Activated gamma-delta T cell treated with Interleukin-2 at 50 U/mL for 16 hours (primary cell): ENCODE measurements around the gene SLAIN2.
"Not testable (repeated sequence)": the region's sequence is repeated elsewhere in the genome, so short reads cannot be mapped to it uniquely, and the experiment has no call there.

ENCODE experiments used
- DNase-seq: peaks from one replicate; pipeline ENCODE4 v3.0.0-alpha.2; 2020

Gene SLAIN2

DNA sequence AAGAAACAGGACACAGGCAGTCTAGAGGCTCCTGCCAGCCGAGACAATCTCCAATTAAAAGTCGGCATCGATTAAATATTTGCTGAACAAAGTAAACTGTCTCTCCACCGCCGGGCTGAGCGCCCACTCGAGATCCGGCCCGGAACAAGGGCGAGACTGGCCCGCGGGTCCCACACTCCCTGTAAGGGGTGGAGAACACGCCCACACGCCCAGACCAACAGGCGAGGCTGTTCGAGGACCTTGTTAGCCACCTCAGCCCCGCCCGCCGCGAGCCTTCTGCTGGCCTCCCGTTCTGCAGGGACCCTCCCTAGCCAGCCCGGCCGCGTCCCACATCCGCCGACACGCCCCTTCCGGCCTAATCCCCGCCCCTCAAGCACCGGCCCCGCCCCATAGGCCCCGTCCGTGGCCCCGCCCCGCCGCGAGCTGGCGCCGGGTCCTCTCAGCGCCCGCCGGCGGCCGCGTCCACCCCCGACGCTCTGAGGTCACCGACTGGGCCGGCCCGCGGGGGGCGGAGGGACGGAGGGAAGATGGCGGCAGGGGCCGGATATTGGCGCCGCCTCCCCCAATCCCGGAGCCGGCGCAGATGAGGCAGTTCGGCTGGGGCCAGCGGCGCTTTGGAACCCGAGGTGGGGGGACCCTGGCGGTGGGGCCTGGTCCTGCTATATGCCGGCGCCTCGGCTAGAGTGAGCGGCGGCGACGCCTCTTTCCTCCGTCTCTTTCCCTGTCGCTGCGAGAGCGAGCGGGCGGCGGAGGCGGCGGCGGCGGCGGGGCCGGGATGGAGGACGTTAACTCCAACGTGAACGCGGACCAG is at the start of gene SLAIN2:
Gene SLAIN2, plus strand, starts transcription at position 565 of the 811 bp plus-strand sequence. Its CDS starts 211 bp downstream, at position 776.
- peak; percentile 98 for DNase-seq

DNA sequence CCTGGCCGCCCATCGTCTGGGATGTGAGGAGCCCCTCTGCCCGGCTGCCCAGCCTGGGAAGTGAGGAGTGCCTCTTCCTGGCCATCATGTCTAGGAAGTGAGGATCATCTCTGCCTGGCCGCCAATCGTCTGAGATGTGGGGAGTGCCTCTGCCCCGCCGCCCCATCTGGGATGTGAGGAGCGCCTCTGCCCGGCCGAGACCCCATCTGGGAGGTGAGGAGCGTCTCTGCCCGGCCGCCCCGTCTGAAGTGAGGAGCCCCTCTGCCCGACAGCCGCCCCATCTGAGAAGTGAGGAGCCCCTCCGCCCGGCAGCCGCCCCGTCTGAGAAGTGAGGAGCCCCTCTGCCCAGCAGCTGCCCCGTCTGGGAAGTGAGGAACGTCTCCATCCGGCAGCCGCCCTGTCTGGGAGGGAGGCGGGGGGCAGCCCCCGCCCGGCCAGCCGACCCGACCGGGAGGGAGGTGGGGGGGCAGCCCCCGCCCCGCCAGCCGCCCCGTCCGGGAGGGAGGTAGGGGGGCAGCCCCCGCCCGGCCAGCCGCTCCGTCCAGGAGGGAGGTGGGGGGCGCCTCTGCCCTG is 49.0 kb upstream of the SLAIN2 start:
- not testable (repeated sequence) for DNase-seq

- DNase-seq = no peak
Measured at GRCh38 chr4:48295116-48295515, 46.2 kb upstream of the SLAIN2 start.

- no peak for DNase-seq
Measured at GRCh38 chr4:48296365-48296764, 45.0 kb upstream of the SLAIN2 start.

- DNase-seq = no peak
Measured at GRCh38 chr4:48297256-48297846, 44.0 kb upstream of the SLAIN2 start.

DNA sequence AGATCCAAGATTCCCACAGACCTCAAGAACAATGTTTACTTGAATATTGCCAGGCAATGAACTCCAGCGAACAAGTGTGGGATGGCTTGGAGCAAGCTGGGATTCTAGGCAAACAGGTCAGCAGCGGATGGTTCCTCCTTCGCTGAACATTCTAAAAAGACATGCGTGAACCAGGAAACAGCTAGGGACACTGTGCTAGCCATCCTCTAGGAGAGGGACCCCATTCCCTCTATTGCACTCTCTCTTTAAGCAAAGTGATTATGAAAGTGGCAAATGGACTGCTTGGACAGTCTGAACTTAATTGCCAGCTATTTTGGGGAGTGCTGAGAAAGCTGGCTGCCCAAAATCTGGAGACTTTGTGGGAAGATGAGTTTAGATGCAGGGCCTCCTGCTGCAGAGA is 41.8 kb upstream of the SLAIN2 start:
- no peak for DNase-seq

DNA sequence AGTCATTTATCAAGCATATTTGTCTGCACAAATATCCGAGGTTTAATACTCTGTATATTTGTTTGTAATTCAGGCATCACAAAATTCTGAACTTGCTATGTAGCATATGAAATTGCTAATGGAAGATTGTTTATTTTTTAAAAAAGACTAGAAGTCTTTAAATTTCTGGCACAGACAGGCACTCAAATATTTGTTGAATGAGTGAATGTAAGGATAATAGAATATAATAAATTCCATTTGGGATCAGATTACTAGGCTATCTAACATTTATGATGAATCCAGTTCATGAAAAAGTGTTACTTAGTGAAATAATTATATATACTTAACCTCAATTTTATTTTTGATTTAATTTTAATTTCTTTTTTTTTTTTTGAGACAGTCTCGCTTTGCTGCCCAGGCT is 41.3 kb upstream of the SLAIN2 start:
- DNase-seq = no peak

- DNase-seq = no peak
Measured at GRCh38 chr4:48305508-48305907, 35.8 kb upstream of the SLAIN2 start.

DNA sequence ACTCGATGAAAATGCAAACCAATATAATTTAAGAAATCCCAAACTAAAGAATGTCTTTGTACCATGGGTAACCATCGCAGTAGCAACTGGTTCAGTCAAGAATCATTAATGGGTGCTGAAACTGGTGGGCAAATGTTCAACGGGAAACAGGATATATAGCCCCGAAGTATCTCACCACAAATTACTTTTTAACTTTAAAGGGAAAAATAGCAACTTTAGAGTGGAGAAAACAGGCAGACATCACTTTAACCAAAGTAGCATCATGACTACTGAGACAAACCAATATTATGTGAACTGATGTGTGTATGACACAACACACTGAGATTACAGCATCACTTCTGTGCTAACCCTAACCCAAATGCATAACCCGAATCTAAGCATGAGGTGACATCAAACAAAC is 33.8 kb upstream of the SLAIN2 start:
- DNase-seq = no peak

- DNase-seq = no peak
Measured at GRCh38 chr4:48308901-48309300, 32.4 kb upstream of the SLAIN2 start.

- DNase-seq = no peak
Measured at GRCh38 chr4:48311896-48312295, 29.4 kb upstream of the SLAIN2 start.

GRCh38 chr4:48314746-48315145 is 26.6 kb upstream of the SLAIN2 start:
- not testable (repeated sequence) for DNase-seq

- DNase-seq = peak; percentile 19
Measured at GRCh38 chr4:48315728-48316630, 25.4 kb upstream of the SLAIN2 start.

GRCh38 chr4:48321312-48321711 is 20.0 kb upstream of the SLAIN2 start:
- no peak for DNase-seq

GRCh38 chr4:48322063-48322462 is 19.3 kb upstream of the SLAIN2 start:
- DNase-seq = no peak

GRCh38 chr4:48324281-48324680 is 17.0 kb upstream of the SLAIN2 start:
- DNase-seq = no peak

- DNase-seq = no peak
Measured at GRCh38 chr4:48329193-48329592, 12.1 kb upstream of the SLAIN2 start.

GRCh38 chr4:48329976-48330375 is 11.4 kb upstream of the SLAIN2 start:
- no peak for DNase-seq

DNA sequence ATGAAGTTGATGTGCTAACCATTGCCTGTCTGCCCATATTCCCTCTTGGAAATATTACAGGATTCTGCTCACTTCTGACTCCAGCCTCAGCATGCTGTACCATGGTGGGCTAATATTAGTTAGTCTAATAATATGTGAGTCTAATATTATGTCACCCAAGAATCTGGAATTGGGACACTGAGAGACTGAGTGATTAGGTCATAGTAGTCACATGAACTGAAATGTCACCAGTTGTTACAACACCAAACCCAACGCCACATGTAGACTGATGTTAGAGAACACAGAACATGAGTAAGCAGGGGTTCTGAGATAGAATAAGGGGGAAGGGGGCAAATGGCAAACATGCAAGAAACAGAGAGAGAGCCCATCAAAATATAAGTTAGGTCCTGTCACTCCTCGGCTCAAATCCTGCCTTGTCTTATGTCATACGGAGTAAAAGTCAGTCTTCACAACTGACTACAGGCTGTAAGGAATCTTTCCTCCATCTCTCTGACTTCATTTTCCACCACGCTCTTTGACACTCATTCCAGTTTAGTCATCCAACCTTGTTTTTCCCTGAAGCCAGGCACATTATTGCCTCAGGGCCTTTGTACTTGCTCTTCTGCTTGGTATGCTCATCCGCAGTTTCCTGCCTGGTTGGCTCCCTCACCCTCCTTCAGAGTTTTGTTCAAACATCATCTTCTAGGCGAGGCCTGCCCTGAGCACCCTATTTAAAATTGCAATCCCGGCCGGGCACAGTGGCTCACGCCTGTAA is 9.6 kb upstream of the SLAIN2 start:
- DNase-seq = no peak

DNA sequence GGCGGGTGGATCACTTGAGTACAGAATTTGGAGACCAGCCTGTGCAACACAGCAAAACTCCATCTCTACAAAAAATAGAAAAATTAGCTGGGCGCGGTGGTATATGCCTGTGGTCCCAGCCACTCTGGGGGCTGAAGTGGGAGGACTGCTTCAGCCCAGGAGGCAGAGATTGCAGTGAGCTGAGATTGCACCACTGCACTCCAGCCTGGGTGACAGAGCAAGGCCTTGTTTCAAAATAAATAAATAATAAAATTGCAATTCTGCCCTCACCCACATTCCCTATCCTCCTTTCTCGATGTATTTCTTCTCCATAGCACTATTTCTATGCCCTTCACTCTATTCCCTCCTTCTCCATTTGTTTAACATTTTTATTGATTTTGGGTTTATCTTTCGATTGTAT is 8.7 kb upstream of the SLAIN2 start:
- DNase-seq = no peak

- DNase-seq = no peak
Measured at GRCh38 chr4:48333587-48333986, 7.7 kb upstream of the SLAIN2 start.

GRCh38 chr4:48334236-48334635 is 7.1 kb upstream of the SLAIN2 start:
- DNase-seq = no peak
